ENCODE data around the gene PCBP3.
"Not testable (repeated sequence)": the region's sequence is repeated elsewhere in the genome, so short reads cannot be mapped to it uniquely, and the experiment has no call there.

Gene PCBP3

DNA sequence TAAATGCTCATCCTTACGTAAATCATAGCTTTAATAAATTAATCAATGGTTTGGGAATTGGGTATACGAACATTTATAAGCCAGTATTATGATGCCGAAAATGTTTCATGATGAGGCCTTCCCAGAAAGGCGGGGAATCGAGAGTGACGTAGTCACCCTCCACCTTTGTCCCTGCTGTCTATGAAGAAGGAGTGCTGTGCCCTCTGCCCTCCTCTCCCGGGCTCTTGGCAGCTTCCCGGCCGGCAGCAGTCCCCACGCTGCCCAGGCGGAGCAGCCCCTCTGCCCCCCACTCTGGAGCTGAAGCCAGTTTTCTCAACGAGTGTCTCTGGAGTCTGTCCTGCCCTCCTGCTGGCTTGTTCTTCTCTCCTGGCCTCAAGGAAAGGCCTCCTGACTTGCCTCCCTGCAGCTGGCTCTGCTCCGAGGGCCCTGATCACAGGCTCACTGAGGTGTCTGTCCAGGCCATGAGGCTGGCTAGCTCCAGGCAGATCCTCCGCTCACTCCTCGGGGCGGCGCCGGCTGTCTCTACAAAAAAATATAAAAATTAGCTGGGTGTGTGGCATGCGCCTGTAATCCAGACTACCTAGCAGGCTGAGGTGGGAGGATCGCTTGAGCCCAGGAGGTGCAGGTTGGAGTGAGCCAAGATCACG is 187.3 kb downstream of the PCBP3 start:
- DNase-seq (ENCODE audit: extremely low spot score), result no peak
- POLR2A ChIA-PET, result no interaction called here
- CTCF ChIA-PET, result interaction anchor here (0.6 to 1.0 kb wide), 3 partner anchors 10 to 57 kb away, joined by 3 read pairs; no protein-coding TSS in a partner anchor
- TF ChIP-seq, protein P1, sequence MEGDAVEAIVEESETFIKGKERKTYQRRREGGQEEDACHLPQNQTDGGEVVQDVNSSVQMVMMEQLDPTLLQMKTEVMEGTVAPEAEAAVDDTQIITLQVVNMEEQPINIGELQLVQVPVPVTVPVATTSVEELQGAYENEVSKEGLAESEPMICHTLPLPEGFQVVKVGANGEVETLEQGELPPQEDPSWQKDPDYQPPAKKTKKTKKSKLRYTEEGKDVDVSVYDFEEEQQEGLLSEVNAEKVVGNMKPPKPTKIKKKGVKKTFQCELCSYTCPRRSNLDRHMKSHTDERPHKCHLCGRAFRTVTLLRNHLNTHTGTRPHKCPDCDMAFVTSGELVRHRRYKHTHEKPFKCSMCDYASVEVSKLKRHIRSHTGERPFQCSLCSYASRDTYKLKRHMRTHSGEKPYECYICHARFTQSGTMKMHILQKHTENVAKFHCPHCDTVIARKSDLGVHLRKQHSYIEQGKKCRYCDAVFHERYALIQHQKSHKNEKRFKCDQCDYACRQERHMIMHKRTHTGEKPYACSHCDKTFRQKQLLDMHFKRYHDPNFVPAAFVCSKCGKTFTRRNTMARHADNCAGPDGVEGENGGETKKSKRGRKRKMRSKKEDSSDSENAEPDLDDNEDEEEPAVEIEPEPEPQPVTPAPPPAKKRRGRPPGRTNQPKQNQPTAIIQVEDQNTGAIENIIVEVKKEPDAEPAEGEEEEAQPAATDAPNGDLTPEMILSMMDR (IDR thresholded peaks at IDR 0.05; ENCODE audit: control extremely low read depth, extremely low read depth, low read depth, missing control alignments), result no peak

DNA sequence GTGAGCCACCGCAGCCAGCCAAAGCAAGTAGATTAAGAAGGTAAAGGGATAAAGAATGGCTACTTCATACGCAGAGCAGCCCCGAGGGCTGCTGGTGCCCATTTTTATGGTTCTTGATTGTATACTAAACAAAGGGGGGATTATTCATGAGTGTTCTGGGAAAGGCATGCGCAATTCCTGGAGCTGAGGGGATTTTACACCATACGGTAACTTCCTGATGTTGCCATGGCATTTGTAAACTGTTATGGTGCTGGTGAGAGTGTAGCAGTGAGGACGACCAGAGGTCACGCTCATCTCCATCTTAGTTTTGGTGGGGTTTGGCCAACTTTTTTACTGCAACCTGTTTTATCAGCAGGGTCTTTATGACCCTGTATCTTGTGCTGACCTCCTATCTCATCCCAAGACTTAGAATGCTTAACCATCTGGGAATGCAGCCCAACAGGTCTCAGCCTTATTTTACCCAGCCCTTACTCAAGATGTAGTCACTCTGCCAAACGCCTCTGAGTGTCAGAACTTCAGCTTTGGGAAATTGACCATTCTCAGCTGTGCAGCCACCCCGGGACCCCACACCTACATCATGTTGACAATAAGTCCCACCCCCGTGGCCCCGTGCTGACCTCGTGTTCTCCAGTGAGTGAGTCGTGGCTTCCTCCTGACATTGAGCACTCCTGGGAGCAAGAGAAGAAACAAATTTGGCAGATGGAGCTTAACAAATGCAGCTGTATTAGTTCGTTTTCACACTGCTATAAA is 188.6 kb downstream of the PCBP3 start:
- TF ChIP-seq, protein P1 (IDR thresholded peaks at IDR 0.05; ENCODE audit: control extremely low read depth, extremely low read depth, low read depth, missing control alignments), result no peak
- ChIA-PET CTCF (interaction anchor here (1.7 kb wide), 1 partner anchor 882 kb away, joined by 3 read pairs; no protein-coding TSS in a partner anchor), POLR2A (no interaction called here)
- DNase-seq (ENCODE audit: extremely low spot score), result no peak

DNA sequence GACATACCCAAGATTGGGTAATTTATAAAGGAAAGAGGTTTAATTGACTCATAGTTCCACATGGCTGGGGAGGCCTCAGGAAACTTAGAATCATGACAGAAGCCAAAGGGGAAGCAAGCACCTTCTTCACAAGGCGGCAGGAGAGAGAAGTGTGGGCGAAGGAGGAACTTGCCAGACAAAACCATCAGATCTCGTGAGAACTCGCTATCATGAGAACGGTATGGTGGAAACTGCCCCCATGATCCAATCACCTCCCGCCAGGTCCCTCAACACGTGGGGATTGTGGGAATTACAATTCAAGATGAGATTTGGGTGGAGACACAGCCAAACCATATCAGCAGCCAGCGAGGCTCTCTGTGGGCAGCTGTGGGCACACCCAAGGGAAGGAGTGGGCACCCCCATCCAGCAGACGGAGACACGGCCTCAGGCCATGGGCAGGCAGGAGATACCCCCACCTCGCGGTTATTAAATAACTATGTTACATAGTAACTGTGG is 189.3 kb downstream of the PCBP3 start:
- DNase-seq (ENCODE audit: extremely low spot score); POLR2A ChIA-PET: not testable (repeated sequence)
- CTCF ChIA-PET, result interaction anchor here (1.7 to 1.8 kb wide), 2 partner anchors 692 to 883 kb away, joined by 3 to 5 read pairs; no protein-coding TSS in a partner anchor

DNA sequence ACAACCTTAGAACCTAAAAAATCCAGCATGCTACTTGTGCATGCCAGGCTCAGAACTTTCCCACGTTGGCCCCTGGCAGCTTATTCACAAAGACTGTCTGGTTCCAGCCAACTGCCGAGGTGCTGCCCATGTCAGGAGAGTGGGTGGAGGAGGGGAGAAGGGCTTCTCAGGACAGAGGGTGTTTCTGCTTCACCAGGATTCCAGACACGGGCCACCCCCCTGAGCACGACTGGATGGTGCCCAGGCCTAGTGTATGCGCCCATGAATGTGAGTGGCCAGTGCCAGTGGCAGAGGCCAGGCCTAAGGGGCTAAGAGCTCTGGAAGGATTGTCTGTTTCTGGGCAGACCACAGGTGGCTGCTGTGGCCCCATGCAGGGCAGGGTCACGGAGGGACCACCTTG is 189.9 kb downstream of the PCBP3 start:
- POLR2A ChIA-PET, result no interaction called here
- CTCF ChIA-PET, result interaction anchor here (1.5 to 1.8 kb wide), 3 partner anchors 392 to 884 kb away, joined by 3 to 5 read pairs (median 4); no protein-coding TSS in a partner anchor
- TF ChIP-seq, protein P1 (IDR thresholded peaks at IDR 0.05; ENCODE audit: control extremely low read depth, extremely low read depth, low read depth, missing control alignments), result no peak
- DNase-seq (ENCODE audit: extremely low spot score), result no peak

DNA sequence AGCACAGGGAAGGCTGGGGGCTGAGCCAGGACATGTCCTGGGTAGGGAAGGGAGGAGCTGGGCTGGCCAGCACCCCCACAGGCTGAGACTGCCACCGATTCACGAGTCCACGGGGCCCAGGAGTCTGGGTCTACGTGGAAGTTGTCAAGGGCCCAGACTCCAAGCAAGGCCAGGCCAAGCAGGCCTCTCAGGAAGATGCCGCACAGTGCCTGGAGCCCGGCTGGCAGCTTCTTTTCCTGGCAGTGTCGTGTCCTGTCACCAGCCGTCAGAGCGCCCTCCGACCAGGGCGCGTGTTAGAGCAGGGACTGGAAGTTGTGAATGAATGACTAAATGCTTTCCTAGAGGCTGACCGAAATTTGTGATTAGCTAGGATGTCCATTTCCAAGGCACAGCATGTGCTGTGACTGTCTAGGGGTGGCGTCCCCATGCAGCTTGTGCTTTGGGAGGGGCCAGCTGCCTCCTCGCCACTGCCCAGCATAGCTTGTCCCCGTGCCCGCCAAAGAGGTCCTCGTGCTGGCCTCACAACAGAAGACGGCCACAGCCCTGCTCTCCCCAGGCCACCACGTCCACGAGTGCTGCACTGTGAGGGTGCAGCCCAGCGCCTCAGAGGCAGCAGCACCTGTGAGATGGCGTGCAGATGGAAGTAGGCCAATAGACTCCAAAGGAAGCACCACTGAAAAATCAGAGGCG is 190.6 kb downstream of the PCBP3 start:
- TF ChIP-seq, protein P1 (IDR thresholded peaks at IDR 0.05; ENCODE audit: control extremely low read depth, extremely low read depth, low read depth, missing control alignments), result no peak
- DNase-seq (ENCODE audit: extremely low spot score), result no peak
- ChIA-PET POLR2A (interaction anchor here (1.1 kb wide), 1 partner anchor 282 kb away, joined by 3 read pairs; no protein-coding TSS in a partner anchor), CTCF (interaction anchor here (1.5 to 1.8 kb wide), 3 partner anchors 393 to 884 kb away, joined by 3 to 5 read pairs (median 4); no protein-coding TSS in a partner anchor)

DNA sequence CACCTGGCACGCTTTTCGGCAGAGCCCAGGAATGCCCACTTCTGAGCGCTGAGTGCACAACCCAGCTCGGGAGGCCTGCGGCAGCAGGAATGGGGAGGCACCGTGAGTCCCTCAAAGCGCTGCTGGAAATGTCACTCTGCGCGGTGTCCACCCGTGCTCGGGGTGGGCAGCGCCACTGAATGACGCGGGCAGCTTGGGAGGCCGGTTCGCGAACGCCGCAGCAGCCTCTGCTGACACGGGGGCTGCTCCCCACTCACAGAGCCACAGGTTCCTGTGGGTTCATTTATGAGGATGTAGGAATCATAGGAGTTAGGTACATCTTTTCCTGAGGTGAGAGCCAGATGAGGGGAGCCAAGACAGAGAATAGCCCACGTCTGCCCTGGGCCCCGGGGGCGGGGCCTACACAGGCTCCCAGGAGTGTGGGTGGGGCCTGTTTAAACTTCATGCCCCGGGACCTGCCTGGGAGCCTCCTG is 191.3 kb downstream of the PCBP3 start:
- DNase-seq (ENCODE audit: extremely low spot score), result no peak
- TF ChIP-seq, protein P1 (IDR thresholded peaks at IDR 0.05; ENCODE audit: control extremely low read depth, extremely low read depth, low read depth, missing control alignments), result no peak
- POLR2A ChIA-PET, result interaction anchor here (1.1 kb wide), 1 partner anchor 282 kb away, joined by 3 read pairs; no protein-coding TSS in a partner anchor
- CTCF ChIA-PET, result interaction anchor here (1.5 to 1.8 kb wide), 2 partner anchors 393 to 694 kb away, joined by 4 to 5 read pairs; no protein-coding TSS in a partner anchor
